H7 (cell line): ENCODE measurements around the gene NUP214. TPM values are rescaled to one million over a fixed set of nuclear protein-coding genes. Genes with fewer than 3 reads are reported as not detected.
"Not testable (repeated sequence)": the region's sequence is repeated elsewhere in the genome, so short reads cannot be mapped to it uniquely, and the experiment has no call there.

Experiments
- DNase-seq: peaks from one replicate; pipeline ENCODE4 v3.0.0; 2012
- H3K27me3 ChIP-seq: 2 replicates; pipeline ENCODE4 v1.6.0; 2011; ENCODE audit warnings: mild to moderate bottlenecking, low read length; ENCODE audit not compliant: control insufficient read depth, insufficient read depth
- H3K36me3 ChIP-seq: replicated peaks from 2 replicates; pipeline ENCODE4 v1.5.1; 2011; ENCODE audit warnings: low read length; ENCODE audit not compliant: control insufficient read depth, insufficient read depth
- H3K4me3 ChIP-seq: 2 replicates; pipeline ENCODE4 v1.5.1; 2011; ENCODE audit warnings: low read depth, mild to moderate bottlenecking, control low read depth, low read length, moderate library complexity; ENCODE audit not compliant: insufficient read depth
- total RNA-seq: library from RNA; depleted of rRNA; stranded (reverse); fragments of >200 nt; shearing (Covaris generic); gene quantifications from 2 replicates; pipeline ENCODE4 v1.2.3, GENCODE V29; 2014

NUP214 gene
- total RNA-seq, 1 experiment from 2014 or later: 26.5 TPM

GRCh38 chr9:131198041-131198715, 72.8 kb downstream of the NUP214 start:
- Histone ChIP-seq H3K4me3 (no peak overlapping the region), H3K36me3 (peaks cover 28% of the 10 kb centered on the region), H3K27me3 (no peaks in the 10 kb centered on the region)
- no peak for DNase-seq

GRCh38 chr9:131201856-131202255, 76.5 kb downstream of the NUP214 start:
- DNase-seq: no peak
- H3K4me3 ChIP-seq: no peak overlapping the region
- no peaks in the 10 kb centered on the region for H3K27me3 ChIP-seq
- H3K36me3 ChIP-seq: peaks cover 28% of the 10 kb centered on the region

GRCh38 chr9:131203431-131204218, 78.2 kb downstream of the NUP214 start:
- Histone ChIP-seq H3K27me3 (no peaks in the 10 kb centered on the region), H3K4me3 (no peak overlapping the region), H3K36me3 (peaks cover 13% of the 10 kb centered on the region)
- peak; percentile 71 for DNase-seq

GRCh38 chr9:131204285-131204684, 78.9 kb downstream of the NUP214 start:
- H3K4me3 ChIP-seq: no peak overlapping the region
- peaks cover 9% of the 10 kb centered on the region for H3K36me3 ChIP-seq

GRCh38 chr9:131206495-131206894, 81.1 kb downstream of the NUP214 start:
- Histone ChIP-seq H3K36me3 (peaks cover 6% of the 10 kb centered on the region), H3K27me3 (no peaks in the 10 kb centered on the region), H3K4me3 (no peak overlapping the region)
- DNase-seq: no peak

More at GRCh38 chr9:131204285-131204684, 78.9 kb downstream of the NUP214 start:
- DNase-seq: peak; percentile 45
- H3K27me3 ChIP-seq: no peaks in the 10 kb centered on the region

GRCh38 chr9:131211920-131212319, 86.5 kb downstream of the NUP214 start:
- not testable (repeated sequence) for DNase-seq, H3K27me3 ChIP-seq, H3K36me3 ChIP-seq, H3K4me3 ChIP-seq

GRCh38 chr9:131214286-131214856, 89.0 kb downstream of the NUP214 start:
- Histone ChIP-seq H3K4me3 (no peak overlapping the region), H3K36me3 (peaks cover 1% of the 10 kb centered on the region), H3K27me3 (no peaks in the 10 kb centered on the region)
- no peak for DNase-seq

- H3K4me3 ChIP-seq: no peak overlapping the region
- DNase-seq: no peak
- no peaks in the 10 kb centered on the region for H3K27me3 ChIP-seq
- peaks cover 1% of the 10 kb centered on the region for H3K36me3 ChIP-seq
Measured at GRCh38 chr9:131214876-131215275, 89.5 kb downstream of the NUP214 start.

GRCh38 chr9:131216806-131217205, 91.4 kb downstream of the NUP214 start:
- H3K36me3 ChIP-seq: peaks cover 1% of the 10 kb centered on the region
- no peak for DNase-seq
- no peak overlapping the region for H3K4me3 ChIP-seq
- H3K27me3 ChIP-seq: no peaks in the 10 kb centered on the region

- Histone ChIP-seq H3K4me3 (no peak overlapping the region), H3K27me3 (no peaks in the 10 kb centered on the region), H3K36me3 (peaks cover 1% of the 10 kb centered on the region)
- no peak for DNase-seq
Measured at GRCh38 chr9:131217331-131218031, 92.1 kb downstream of the NUP214 start.

- Histone ChIP-seq H3K27me3 (no peaks in the 10 kb centered on the region), H3K4me3 (no peak overlapping the region)
Measured at GRCh38 chr9:131218370-131218769, 93.0 kb downstream of the NUP214 start.

GRCh38 chr9:131220485-131220884, 95.1 kb downstream of the NUP214 start:
- H3K36me3 ChIP-seq: peaks cover 1% of the 10 kb centered on the region
- DNase-seq: no peak
- no peak overlapping the region for H3K4me3 ChIP-seq
- H3K27me3 ChIP-seq: no peaks in the 10 kb centered on the region

More at GRCh38 chr9:131218370-131218769, 93.0 kb downstream of the NUP214 start:
- peaks cover 1% of the 10 kb centered on the region for H3K36me3 ChIP-seq
- DNase-seq: no peak

GRCh38 chr9:131222460-131222859, 97.1 kb downstream of the NUP214 start:
- H3K4me3 ChIP-seq: no peak overlapping the region
- no peaks in the 10 kb centered on the region; the same call in none of the 2 replicates for H3K36me3 ChIP-seq
- H3K27me3 ChIP-seq: no peaks in the 10 kb centered on the region
- no peak for DNase-seq

GRCh38 chr9:131226226-131226625, 100.8 kb downstream of the NUP214 start:
- H3K27me3 ChIP-seq: no peaks in the 10 kb centered on the region
- H3K36me3 ChIP-seq: peaks cover 4% of the 10 kb centered on the region
- no peak for DNase-seq
- H3K4me3 ChIP-seq: no peak overlapping the region
